ENCODE measurements around the gene WDR49. TPM values are rescaled to one million over a fixed set of nuclear protein-coding genes. Genes with fewer than 3 reads are reported as not detected.

The WDR49 gene
- total RNA-seq, 1 experiment from 2014 or later: 0.34 TPM

DNA sequence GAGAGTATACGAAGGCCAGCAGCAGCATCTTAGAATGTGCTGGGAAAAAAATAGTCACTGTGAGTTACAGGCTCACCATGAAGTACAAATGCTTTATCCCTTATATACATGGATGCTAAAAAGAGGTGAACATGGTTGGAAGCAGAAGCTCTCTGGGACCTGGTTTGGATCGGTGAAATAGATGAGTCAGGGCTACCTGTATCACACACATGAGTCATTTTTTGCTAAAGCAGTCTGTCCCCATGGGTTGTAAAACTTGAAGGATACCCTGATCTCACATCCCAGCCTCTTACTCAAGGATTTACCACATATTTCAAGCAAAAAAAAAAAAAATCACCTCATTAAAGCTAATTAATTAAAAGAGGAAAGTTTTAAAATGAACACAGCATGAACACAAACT lies 173.0 kb downstream of the WDR49 start (continued):
- TF ChIP-seq, protein P1, sequence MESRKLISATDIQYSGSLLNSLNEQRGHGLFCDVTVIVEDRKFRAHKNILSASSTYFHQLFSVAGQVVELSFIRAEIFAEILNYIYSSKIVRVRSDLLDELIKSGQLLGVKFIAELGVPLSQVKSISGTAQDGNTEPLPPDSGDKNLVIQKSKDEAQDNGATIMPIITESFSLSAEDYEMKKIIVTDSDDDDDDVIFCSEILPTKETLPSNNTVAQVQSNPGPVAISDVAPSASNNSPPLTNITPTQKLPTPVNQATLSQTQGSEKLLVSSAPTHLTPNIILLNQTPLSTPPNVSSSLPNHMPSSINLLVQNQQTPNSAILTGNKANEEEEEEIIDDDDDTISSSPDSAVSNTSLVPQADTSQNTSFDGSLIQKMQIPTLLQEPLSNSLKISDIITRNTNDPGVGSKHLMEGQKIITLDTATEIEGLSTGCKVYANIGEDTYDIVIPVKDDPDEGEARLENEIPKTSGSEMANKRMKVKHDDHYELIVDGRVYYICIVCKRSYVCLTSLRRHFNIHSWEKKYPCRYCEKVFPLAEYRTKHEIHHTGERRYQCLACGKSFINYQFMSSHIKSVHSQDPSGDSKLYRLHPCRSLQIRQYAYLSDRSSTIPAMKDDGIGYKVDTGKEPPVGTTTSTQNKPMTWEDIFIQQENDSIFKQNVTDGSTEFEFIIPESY (IDR thresholded peaks at IDR 0.05; ENCODE audit: extremely low read depth, insufficient replicate concordance, low read length): no peak
- TF ChIP-seq TCF7L2 (IDR thresholded peaks at IDR 0.05; ENCODE audit: borderline replicate concordance, extremely low read depth, insufficient read depth, insufficient read length) (no peak), ZNF274 (IDR thresholded peaks at IDR 0.05; ENCODE audit: low read depth, low read length) (no peak), EZH2 (IDR thresholded peaks at IDR 0.05) (no peak), POLR2A (IDR thresholded peaks at IDR 0.05; ENCODE audit: borderline replicate concordance, extremely low read depth, insufficient read depth, insufficient read length) (no peak), ZFX (IDR thresholded peaks at IDR 0.05) (no peak)

- Histone ChIP-seq H3K4me1 (ENCODE audit: control insufficient read depth in 1 of 2, insufficient read depth in 2 of 2, low read length in 2 of 2) (no peaks in the 10 kb centered on the region), H3K27me3 (ENCODE audit: insufficient read depth, low read length) (no peaks in the 10 kb centered on the region), H3K9me2 (ENCODE audit: insufficient read depth) (no peaks in the 10 kb centered on the region), H4K20me1 (ENCODE audit: insufficient read depth) (no peaks in the 10 kb centered on the region), H3K36me3 (ENCODE audit: control insufficient read depth in 1 of 2, insufficient read depth in 2 of 2, low read length in 2 of 2) (no peaks in the 10 kb centered on the region), H3K27ac (ENCODE audit: low read depth, low read length) (no peak within 1 kb of the TSS), H3K79me2 (ENCODE audit: insufficient read depth, low read length) (no peaks in the 10 kb centered on the region), H2AFZ (ENCODE audit: low read depth, low read length, poor library complexity, severe bottlenecking) (no peak within 1 kb of the TSS), H3K9me3 (ENCODE audit: control insufficient read depth in 1 of 2, insufficient read depth in 1 of 2, low read depth in 1 of 2, low read length in 2 of 2) (no peaks in the 10 kb centered on the region), H3K9ac (ENCODE audit: low read length) (no peak within 1 kb of the TSS), H3K4me2 (ENCODE audit: low read length) (no peak within 1 kb of the TSS), H3K4me3 (replicated peaks in 1 of 2; ENCODE audit: low read depth in 1 of 2, low read length in 2 of 2) (no peak within 1 kb of the TSS)
- intact Hi-C loops (cut with micrococcal nuclease): no loop called here
- ATAC-seq (no peak), DNase-seq (ENCODE audit: low read depth, low spot score) (no peak)
- BruUV-seq (replicated peaks): no TSS peak
- ChIA-PET CTCF (no interaction called here), POLR2A (no interaction called here), RAD21 (ENCODE audit: low non-redundant PET in 1 of 2, low total read pairs in 2 of 2, uncharacterized antibody in 2 of 2, unreplicated experiment in 2 of 2) (no interaction called here)
- TF ChIP-seq, protein P1 (IDR thresholded peaks at IDR 0.05; ENCODE audit: extremely low read depth, insufficient replicate concordance, low read length): no peak
- TF ChIP-seq EZH2 (IDR thresholded peaks at IDR 0.05) (no peak), ELF1 (IDR thresholded peaks at IDR 0.05; ENCODE audit: borderline replicate concordance, low read depth) (no peak)
Observed at GRCh38 chr3:167473863-167474262, 179.9 kb downstream of the WDR49 start, which contains the start of gene SERPINI2. TSS of gene SERPINI2 (minus strand) at chr3:167474042. CDS start at chr3:167471834, 2,208 bp downstream.
